OCI-LY7 (cell line): Measurements from ENCODE around the gene KCNE5.

ENCODE experiments used
- CTCF ChIP-seq: fragments of 200-600 bp; sonication (generic); conservative IDR thresholded peaks from 2 replicates; pipeline ENCODE4 v1.5.1; 2014; ENCODE audit warnings: mild to moderate bottlenecking, antibody characterized with exemption, low read length, moderate library complexity, mixed read lengths
- EZH2phosphoT487 ChIP-seq: fragments of 200-600 bp; sonication (generic); IDR thresholded peaks from 2 replicates; pipeline ENCODE4 v1.6.1; 2018; ENCODE audit warnings: low read depth, borderline replicate concordance, mild to moderate bottlenecking, mixed run types, antibody characterized with exemption, low read length, moderate library complexity, mixed read lengths

GRCh38 chrX:109601486-109601885 lies 23.5 kb downstream of the KCNE5 start:
- TF ChIP-seq CTCF: no peak
- TF ChIP-seq EZH2phosphoT487: no peak
